ENCODE measurements around the gene HEXB. TPM values are rescaled to one million over a fixed set of nuclear protein-coding genes. Genes with fewer than 3 reads are reported as not detected.

Gene HEXB
- total and polyA plus RNA-seq, 2 of the 13 experiments (the other 11 are each of a cell fraction or from before 2014, with no cell fraction given): 100 to 104 TPM

DNA sequence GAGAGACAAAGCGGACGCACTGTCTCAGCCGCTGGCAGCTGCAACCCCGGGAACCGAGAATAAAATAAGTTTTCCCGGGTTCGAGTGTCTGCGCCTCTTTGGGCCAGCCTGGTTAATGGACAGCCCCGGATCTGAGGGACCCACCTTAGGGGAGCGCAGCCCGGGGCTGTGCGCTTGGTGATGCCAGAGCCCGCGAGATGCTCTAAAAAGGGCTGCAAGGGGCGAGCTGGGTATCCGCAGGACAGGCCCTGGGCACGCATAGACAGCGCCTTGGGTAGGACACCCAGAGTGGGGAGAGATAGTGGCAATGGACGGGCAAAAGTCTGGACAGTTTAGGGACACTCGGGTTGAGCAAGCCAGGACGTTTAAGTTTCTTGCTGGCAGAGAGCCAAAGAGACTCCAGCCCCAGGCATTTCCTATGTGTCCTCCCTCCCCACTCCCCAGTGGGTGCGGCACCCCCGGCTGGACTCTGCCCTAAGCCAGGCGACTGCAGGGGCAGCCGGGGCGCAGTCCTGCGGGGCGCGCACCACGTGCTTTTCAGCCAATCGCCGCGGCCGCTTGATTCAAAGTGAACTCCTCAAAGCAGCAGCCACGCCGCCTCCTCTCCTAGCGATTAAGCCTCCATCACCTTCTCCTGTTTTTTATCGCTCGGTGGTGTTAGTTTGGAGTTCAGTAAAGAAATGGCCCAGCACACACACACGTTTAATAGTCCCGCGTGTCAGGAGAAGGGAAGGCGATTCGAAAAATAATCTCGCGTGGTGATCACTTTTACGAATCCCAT lies 43.9 kb upstream of the HEXB start (continued):
- no peak for TF ChIP-seq CCAR2 (optimal IDR thresholded peaks at IDR 0.05; ENCODE audit: low read depth, low read length)
- no peak for TF ChIP-seq ZNF749 (CRISPR knock-in tag; IDR thresholded peaks at IDR 0.05; ENCODE audit: borderline replicate concordance)
- no peak; the same call in 1 of the 2 replicates for TF ChIP-seq FOXK1 (CRISPR knock-in tag; IDR thresholded peaks at IDR 0.05; ENCODE audit: borderline replicate concordance, low read depth)
- peak; percentile 86; the same call in 1 of the 2 replicates for TF ChIP-seq NFKB2 (CRISPR knock-in tag; IDR thresholded peaks at IDR 0.05; ENCODE audit: borderline replicate concordance)
- TF ChIP-seq ZNF207 (IDR thresholded peaks at IDR 0.05; ENCODE audit: borderline replicate concordance): no peak
- no peak for TF ChIP-seq TAF1 (CRISPR knock-in tag; IDR thresholded peaks at IDR 0.05)
- no peak for TF ChIP-seq PHB2 (IDR thresholded peaks at IDR 0.05; ENCODE audit: partially characterized antibody)
- TF ChIP-seq HDAC2 (CRISPR knock-in tag; IDR thresholded peaks at IDR 0.05): peak; percentile 73; the same call in 1 of the 2 replicates
- TF ChIP-seq ZNF251 (CRISPR knock-in tag; IDR thresholded peaks at IDR 0.05): no peak
- no peak for TF ChIP-seq KLF13 (CRISPR knock-in tag; IDR thresholded peaks at IDR 0.05)
- TF ChIP-seq, protein P1, sequence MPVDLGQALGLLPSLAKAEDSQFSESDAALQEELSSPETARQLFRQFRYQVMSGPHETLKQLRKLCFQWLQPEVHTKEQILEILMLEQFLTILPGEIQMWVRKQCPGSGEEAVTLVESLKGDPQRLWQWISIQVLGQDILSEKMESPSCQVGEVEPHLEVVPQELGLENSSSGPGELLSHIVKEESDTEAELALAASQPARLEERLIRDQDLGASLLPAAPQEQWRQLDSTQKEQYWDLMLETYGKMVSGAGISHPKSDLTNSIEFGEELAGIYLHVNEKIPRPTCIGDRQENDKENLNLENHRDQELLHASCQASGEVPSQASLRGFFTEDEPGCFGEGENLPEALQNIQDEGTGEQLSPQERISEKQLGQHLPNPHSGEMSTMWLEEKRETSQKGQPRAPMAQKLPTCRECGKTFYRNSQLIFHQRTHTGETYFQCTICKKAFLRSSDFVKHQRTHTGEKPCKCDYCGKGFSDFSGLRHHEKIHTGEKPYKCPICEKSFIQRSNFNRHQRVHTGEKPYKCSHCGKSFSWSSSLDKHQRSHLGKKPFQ (CRISPR knock-in tag; IDR thresholded peaks at IDR 0.05; ENCODE audit: insufficient replicate concordance): no peak
- TF ChIP-seq NCOA2 (CRISPR knock-in tag; IDR thresholded peaks at IDR 0.05): peak; percentile 40
- no peak for TF ChIP-seq CHD4 (IDR thresholded peaks at IDR 0.05; ENCODE audit: borderline replicate concordance, low read length)
- TF ChIP-seq ZUFSP (CRISPR knock-in tag; IDR thresholded peaks at IDR 0.05; ENCODE audit: borderline replicate concordance): no peak
- TF ChIP-seq, protein P2, sequence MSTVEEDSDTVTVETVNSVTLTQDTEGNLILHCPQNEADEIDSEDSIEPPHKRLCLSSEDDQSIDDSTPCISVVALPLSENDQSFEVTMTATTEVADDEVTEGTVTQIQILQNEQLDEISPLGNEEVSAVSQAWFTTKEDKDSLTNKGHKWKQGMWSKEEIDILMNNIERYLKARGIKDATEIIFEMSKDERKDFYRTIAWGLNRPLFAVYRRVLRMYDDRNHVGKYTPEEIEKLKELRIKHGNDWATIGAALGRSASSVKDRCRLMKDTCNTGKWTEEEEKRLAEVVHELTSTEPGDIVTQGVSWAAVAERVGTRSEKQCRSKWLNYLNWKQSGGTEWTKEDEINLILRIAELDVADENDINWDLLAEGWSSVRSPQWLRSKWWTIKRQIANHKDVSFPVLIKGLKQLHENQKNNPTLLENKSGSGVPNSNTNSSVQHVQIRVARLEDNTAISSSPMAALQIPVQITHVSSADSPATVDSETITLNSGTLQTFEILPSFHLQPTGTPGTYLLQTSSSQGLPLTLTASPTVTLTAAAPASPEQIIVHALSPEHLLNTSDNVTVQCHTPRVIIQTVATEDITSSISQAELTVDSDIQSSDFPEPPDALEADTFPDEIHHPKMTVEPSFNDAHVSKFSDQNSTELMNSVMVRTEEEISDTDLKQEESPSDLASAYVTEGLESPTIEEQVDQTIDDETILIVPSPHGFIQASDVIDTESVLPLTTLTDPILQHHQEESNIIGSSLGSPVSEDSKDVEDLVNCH (CRISPR knock-in tag; IDR thresholded peaks at IDR 0.05): no peak
- no peak for TF ChIP-seq ZNF792 (CRISPR knock-in tag; IDR thresholded peaks at IDR 0.05)
- TF ChIP-seq, protein P3, sequence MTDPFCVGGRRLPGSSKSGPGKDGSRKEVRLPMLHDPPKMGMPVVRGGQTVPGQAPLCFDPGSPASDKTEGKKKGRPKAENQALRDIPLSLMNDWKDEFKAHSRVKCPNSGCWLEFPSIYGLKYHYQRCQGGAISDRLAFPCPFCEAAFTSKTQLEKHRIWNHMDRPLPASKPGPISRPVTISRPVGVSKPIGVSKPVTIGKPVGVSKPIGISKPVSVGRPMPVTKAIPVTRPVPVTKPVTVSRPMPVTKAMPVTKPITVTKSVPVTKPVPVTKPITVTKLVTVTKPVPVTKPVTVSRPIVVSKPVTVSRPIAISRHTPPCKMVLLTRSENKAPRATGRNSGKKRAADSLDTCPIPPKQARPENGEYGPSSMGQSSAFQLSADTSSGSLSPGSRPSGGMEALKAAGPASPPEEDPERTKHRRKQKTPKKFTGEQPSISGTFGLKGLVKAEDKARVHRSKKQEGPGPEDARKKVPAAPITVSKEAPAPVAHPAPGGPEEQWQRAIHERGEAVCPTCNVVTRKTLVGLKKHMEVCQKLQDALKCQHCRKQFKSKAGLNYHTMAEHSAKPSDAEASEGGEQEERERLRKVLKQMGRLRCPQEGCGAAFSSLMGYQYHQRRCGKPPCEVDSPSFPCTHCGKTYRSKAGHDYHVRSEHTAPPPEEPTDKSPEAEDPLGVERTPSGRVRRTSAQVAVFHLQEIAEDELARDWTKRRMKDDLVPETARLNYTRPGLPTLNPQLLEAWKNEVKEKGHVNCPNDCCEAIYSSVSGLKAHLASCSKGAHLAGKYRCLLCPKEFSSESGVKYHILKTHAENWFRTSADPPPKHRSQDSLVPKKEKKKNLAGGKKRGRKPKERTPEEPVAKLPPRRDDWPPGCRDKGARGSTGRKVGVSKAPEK (CRISPR knock-in tag; IDR thresholded peaks at IDR 0.05; ENCODE audit: borderline replicate concordance): peak; percentile 12; the same call in 1 of the 2 replicates
- no peak for TF ChIP-seq SMAD9 (CRISPR knock-in tag; IDR thresholded peaks at IDR 0.05)
- no peak for TF ChIP-seq TP53 (CRISPR knock-in tag; conservative IDR thresholded peaks at IDR 0.05)
- TF ChIP-seq ARNT2 (CRISPR knock-in tag; IDR thresholded peaks at IDR 0.05; ENCODE audit: low read depth): peak; percentile 68

All from HepG2 (cell line).